CD4-positive, alpha-beta T cell treated with Interleukin-17A for 1 hour (primary cell): ENCODE measurements around the gene DDX60.
"Not testable (repeated sequence)": the region's sequence is repeated elsewhere in the genome, so short reads cannot be mapped to it uniquely, and the experiment has no call there.

Source experiments
- DNase-seq: peaks from one replicate; pipeline ENCODE4 v3.0.0-alpha.2; 2020

The DDX60 gene

GRCh38 chr4:168293386-168293975, 25.1 kb downstream of the DDX60 start:
- no peak for DNase-seq

DNA sequence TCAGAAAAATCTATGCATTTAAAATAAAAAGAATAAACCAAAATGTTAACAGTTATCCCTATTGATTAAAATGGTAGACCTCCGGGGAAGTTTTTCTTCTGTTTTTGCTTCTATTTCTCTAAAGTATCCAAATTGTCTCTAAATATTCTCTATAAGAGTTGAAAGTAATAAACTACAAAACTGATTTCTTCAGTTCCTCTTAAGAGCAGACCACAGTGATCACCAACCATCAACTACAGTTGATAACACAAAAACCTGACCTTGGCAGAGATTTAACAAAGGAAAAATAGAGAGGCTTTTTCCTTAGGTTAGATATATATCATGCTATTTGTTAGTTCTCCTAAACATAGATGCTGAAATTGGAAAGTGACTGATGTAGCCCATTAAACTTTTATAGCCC, 27.3 kb downstream of the DDX60 start:
- DNase-seq = no peak

DNA sequence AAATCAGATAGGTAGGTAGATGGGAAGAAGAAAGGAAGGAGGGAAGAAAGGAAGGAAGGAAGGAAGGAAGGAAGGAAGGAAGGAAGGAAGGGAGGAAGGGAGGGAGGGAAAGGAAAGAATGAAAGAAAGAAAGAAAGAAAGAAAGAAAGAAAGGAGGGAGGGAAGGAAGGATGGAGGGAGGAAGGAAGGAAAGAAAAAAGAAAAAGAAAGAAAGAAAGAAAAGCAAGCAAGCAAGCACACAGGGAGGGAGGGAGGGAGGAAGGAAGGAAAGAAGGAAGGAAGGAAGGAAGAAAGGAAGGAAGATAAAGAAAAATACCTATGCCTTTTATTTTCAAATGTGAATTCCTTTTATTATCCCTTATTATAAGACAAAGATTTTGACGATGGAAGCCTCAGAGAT, 32.7 kb downstream of the DDX60 start:
- DNase-seq = not testable (repeated sequence)

DNA sequence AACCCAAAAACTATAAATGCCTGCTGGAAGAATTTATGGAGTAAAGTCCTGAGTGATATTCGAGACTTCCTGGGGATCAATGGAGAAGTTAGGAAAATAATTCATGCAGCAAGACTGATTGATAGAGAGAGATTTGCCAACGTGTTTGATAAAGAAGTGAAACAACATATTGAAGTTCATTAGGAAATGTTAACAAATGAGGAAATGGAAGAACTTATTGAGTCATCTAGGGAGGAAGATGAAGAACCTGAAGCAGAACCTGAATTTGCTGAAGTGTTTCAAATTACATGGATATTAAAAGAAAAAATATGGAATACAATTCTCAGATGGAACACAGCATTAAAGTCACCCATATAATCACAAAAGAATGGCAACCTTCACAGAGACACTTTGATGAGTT, 39.0 kb downstream of the DDX60 start:
- no peak for DNase-seq

GRCh38 chr4:168275836-168276235, 42.7 kb downstream of the DDX60 start:
- DNase-seq = no peak

GRCh38 chr4:168274871-168275270, 43.7 kb downstream of the DDX60 start:
- no peak for DNase-seq

DNA sequence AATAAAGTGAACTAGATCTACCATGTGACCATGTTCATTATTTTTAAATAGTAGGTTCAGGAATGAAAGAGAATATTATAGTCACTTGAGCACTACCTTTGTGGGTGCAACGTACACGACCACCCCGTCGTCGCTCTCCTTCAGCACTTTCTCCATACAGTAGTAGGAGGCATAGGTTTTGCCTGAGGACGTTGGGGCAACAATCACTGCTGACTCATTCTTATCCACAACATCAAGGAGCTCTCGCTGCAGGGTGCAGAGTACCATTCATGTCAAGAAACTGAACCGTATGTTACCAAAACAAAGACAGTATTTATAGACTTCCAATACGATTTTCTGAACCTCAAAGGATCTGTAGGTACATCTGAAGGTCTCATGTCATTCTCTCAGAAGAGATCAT, 44.7 kb downstream of the DDX60 start:
- DNase-seq = no peak

- DNase-seq = no peak
Observed at GRCh38 chr4:168272488-168272887, 46.1 kb downstream of the DDX60 start.

- DNase-seq = no peak
Observed at GRCh38 chr4:168269896-168270295, 48.7 kb downstream of the DDX60 start.

DNA sequence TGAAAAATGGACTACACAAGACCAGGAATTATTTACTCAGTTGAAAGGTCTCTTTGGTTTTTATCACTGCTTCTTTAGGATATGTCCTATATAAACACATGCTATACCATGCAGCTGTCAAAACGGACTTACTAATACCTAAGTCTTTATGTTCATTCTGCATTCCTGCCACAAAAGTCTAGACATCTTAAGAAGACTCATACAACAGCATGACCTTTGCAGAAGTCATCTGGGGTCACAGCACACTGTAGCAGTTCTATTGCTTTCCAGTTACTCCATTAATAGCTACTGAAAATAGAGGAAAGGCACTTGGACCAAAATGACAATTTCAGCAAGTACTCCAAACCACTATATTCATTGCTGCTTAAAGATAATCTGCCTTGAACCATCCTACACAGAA, 53.2 kb downstream of the DDX60 start:
- DNase-seq = no peak

DNA sequence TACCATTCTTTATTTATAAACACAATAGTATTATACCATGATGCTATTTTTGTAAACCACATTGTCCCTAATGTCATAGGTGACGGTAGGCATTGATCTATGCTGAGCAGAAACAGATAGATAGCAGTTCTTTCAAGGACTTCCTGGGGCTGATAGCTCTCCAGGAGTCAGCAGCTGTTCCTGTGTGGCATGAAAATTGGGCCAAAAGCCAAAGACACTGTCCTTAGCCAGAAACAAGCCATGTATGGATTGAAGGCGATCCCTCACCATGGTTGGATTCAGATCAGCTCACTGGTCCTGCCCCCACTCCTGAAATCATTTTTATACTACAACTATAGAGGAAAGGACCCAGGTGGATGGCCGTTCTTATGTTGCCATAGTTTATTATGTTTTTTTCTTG, 53.6 kb downstream of the DDX60 start:
- DNase-seq = no peak

DNA sequence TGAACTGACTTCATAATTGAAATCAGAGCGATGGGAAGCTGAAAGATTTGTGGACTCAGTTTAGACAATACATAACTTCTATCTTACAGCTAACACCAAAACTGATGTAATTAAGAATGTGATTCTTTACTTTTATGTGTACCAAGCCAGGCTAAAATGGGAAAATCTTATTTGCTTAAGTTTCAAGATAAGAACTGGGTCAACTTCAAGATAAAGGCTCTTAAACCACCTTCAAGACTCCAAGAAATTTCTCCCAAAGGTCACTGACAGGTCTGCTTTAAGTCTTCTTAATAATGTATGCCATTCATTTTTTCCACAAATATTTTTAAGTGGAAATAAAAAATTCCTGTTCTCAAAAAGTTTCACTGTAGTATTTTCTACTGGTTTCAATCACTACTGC, 55.5 kb downstream of the DDX60 start:
- no peak for DNase-seq

DNA sequence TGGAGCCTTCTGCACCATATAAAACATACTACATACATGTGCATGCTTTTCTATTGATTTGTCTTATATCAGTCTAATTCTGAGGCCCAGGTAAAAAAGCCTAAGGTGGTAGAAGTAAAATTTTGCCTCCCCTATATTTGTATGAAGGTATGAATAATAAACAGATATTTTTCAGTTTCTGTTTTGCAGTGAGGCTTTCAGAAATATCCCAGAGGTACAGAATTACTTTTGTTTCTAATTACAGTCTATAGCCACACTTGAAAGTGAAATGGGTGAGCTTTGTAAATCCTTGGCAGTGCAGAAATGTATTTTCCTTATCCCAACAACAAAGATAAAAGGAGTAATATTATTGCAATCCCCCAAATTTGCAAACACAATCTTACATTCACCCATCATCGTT, 59.5 kb downstream of the DDX60 start:
- DNase-seq = no peak

- no peak for DNase-seq
Observed at GRCh38 chr4:168257768-168258167, 60.8 kb downstream of the DDX60 start.

GRCh38 chr4:168248176-168248710, 70.3 kb downstream of the DDX60 start:
- no peak for DNase-seq

- no peak for DNase-seq
Observed at GRCh38 chr4:168247603-168248002, 70.9 kb downstream of the DDX60 start.

- DNase-seq = no peak
Observed at GRCh38 chr4:168241953-168242352, 76.6 kb downstream of the DDX60 start.

- no peak for DNase-seq
Observed at GRCh38 chr4:168240821-168241220, 77.7 kb downstream of the DDX60 start.

DNA sequence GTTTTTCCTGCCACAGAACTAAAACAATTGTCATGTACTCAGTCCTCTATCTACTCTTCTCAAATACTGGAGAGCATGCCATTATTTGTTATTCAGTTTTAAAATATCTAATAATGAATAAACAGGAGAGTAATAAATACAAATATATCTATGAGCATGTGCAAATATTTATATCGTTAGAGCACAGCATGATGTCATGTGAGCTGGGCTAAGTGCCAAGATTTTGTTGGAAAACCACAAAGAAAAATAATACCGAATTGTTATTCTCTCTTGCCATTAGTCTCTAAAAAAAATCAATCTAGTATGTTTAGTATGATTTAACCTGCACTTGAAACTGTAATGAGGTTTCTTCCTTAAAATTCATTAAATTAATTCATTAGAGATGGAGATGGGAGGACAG, 97.3 kb downstream of the DDX60 start:
- DNase-seq = no peak

DNA sequence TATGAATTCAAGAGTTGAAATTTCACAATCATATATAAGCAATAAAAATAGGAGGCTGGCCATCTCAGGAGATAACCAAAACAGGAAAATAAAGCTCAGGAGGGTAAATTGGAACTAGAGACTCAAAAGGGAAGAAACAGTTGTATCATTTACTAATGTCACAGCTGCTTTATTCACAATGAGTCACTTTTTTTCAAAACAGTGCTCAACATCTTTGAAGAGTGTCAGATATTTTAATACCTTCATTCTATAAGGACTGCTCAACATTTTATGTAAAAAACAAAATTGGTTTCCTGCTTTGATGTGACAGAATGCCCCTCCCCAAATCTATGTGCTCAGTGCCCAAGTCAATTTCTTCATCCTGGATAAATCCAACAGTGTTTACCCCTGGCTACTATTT, 97.7 kb downstream of the DDX60 start:
- no peak for DNase-seq

DNA sequence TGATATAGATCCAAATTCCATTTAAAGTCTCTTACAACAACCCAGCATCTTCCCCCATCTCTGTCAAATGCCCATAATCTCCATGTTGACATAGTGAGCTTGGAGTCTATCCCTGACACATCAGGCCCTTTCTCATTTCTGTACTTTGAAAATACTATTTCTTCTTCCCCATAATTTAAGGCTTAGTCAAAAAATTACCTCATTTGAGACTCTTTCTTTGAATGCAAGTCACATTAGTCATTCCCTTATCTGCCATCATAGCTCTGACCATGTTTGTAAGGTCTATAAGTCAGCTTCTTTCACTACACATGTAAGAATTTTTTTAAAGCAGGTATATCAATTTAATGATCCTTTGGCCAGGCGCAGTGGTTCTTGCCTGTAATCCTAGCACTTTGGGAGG, 99.9 kb downstream of the DDX60 start:
- DNase-seq = no peak

- not testable (repeated sequence) for DNase-seq
Observed at GRCh38 chr4:168213511-168213910, 105.0 kb downstream of the DDX60 start.

DNA sequence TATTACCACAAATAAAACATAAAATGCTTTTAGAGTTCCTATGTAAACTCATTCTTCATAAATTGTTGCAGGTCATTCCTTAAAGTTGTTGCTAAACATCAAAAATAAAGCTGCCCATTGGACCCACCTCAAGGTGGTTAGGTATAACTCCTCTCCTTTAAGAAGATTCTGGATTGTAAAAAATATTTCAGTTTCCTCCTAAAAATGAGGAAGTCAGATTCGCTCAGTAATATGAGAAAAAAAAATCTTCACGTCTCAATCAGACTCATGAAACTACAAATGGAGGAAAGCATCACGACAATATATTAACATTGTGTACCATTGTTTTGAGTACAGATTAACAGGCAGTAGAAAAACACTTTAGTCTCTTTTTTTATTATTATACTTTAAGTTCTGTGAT, 105.9 kb downstream of the DDX60 start:
- DNase-seq = no peak

DNA sequence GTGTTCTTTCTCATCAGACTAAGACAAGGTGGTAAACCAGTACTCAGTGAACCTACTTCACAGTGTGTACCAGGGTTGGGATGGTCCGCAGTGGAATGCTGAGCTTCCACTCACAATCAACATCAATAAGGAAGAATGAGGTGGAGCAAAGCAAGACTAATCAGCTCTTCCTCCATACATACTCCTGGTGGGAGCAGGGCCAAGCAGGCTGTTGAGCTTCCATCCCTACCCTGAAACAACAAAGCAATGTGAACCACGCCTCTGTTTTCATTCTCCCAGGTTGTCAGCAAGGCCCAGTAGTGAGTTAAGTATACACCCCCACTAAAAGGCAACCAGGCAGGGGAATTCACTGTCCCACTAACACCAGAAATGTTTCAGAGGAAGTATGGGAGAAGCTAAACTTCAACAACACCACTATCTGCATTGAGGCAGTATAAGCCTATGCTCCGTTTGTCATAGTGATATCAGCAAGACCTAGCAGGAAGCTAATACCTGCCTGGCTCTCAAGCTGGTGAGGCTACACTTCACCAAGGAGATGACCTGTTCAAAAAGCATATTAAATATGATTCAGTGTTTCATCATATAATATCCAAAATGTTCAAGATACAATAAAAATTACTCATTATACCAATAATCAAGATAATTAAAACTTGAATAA, 109.5 kb downstream of the DDX60 start:
- no peak for DNase-seq
